ENCODE measurements around the gene OTOA. TPM values are rescaled to one million over a fixed set of nuclear protein-coding genes. Genes with fewer than 3 reads are reported as not detected.

OTOA gene
- total RNA-seq, 4 donors from 2014 or later = 0.19 to 2.9 (median 0.95) TPM

GRCh38 chr16:21639493-21639892 lies 24.3 kb upstream of the OTOA start:
- TF ChIP-seq CTCF (IDR thresholded peaks at IDR 0.05; ENCODE audit: low read depth) = no peak

- no peak for TF ChIP-seq CTCF (IDR thresholded peaks at IDR 0.05; ENCODE audit: low read depth)
These were observed 21.9 kb upstream of the OTOA start for GRCh38 chr16:21641916-21642315.

GRCh38 chr16:21642861-21643260 lies 20.9 kb upstream of the OTOA start:
- TF ChIP-seq CTCF (IDR thresholded peaks at IDR 0.05; ENCODE audit: low read depth) = no peak

GRCh38 chr16:21643785-21644184 lies 20.0 kb upstream of the OTOA start:
- no peak for TF ChIP-seq CTCF (IDR thresholded peaks at IDR 0.05; ENCODE audit: low read depth)

GRCh38 chr16:21644674-21645073 lies 19.1 kb upstream of the OTOA start:
- no peak for TF ChIP-seq CTCF (IDR thresholded peaks at IDR 0.05; ENCODE audit: low read depth)

- TF ChIP-seq CTCF (IDR thresholded peaks at IDR 0.05; ENCODE audit: low read depth) = no peak
These were observed 18.5 kb upstream of the OTOA start for GRCh38 chr16:21645261-21645721.

GRCh38 chr16:21646091-21646490 lies 17.7 kb upstream of the OTOA start:
- no peak for TF ChIP-seq CTCF (IDR thresholded peaks at IDR 0.05; ENCODE audit: low read depth)
